ENCODE results near the gene ABCA9. TPM values are rescaled to one million over a fixed set of nuclear protein-coding genes. Genes with fewer than 3 reads are reported as not detected.

Gene ABCA9
- total RNA-seq, 1 donor from 2014 or later: 0.13 TPM

DNA sequence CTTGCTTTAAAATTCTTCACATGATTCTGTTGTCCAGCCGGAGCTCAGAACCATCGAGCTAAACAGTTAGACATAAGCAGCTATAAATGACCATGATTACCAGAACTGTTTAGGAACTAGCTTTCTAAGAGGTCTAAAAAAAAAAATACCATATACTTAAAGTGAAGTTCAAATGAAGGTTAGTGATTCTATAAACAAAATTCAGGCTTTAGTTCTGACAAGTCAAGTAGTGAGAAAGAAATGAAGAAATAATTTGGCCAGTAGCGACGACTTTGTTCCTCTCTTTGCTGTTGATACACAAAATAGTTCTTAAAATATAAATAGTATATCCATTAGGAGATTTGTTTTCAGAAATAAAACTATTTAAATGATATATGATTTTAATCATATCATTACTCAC lies 133.2 kb downstream of the ABCA9 start:
- no peaks in the 10 kb centered on the region for H3K9me3 Mint-ChIP-seq
- Histone ChIP-seq H4K20me1 (ENCODE audit: low read depth) (no peaks in the 10 kb centered on the region), H3K9me3 (ENCODE audit: low read depth) (no peaks in the 10 kb centered on the region), H3K27me3 (no peaks in the 10 kb centered on the region), H2AFZ (replicated peaks) (no peak overlapping the region), H3K4me1 (no peaks in the 10 kb centered on the region), H3K9ac (no peak overlapping the region), H3K4me3 (no peak overlapping the region), H3K79me2 (ENCODE audit: low read depth) (no peaks in the 10 kb centered on the region), H3K36me3 (no peaks in the 10 kb centered on the region), H3K27ac (no peak overlapping the region), H3F3A (ENCODE audit: low read depth) (no peaks in the 10 kb centered on the region), H3K4me2 (no peak overlapping the region)
- peaks cover 9% of the 10 kb centered on the region for H3K4me1 Mint-ChIP-seq
- no peak for DNase-seq (ENCODE audit: low spot score)
- TF ChIP-seq EZH2 (IDR thresholded peaks at IDR 0.05): no peak
- TF ChIP-seq, protein P1, sequence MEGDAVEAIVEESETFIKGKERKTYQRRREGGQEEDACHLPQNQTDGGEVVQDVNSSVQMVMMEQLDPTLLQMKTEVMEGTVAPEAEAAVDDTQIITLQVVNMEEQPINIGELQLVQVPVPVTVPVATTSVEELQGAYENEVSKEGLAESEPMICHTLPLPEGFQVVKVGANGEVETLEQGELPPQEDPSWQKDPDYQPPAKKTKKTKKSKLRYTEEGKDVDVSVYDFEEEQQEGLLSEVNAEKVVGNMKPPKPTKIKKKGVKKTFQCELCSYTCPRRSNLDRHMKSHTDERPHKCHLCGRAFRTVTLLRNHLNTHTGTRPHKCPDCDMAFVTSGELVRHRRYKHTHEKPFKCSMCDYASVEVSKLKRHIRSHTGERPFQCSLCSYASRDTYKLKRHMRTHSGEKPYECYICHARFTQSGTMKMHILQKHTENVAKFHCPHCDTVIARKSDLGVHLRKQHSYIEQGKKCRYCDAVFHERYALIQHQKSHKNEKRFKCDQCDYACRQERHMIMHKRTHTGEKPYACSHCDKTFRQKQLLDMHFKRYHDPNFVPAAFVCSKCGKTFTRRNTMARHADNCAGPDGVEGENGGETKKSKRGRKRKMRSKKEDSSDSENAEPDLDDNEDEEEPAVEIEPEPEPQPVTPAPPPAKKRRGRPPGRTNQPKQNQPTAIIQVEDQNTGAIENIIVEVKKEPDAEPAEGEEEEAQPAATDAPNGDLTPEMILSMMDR (IDR thresholded peaks at IDR 0.05): no peak
- no peak for TF ChIP-seq EZH2phosphoT487 (IDR thresholded peaks at IDR 0.05)
- H3K27ac Mint-ChIP-seq: no peak overlapping the region
- H3K36me3 Mint-ChIP-seq: no peaks in the 10 kb centered on the region
- H3K4me3 Mint-ChIP-seq: no peak overlapping the region
- H3K27me3 Mint-ChIP-seq (ENCODE audit: insufficient read depth, low read depth): peaks cover 2% of the 10 kb centered on the region

DNA sequence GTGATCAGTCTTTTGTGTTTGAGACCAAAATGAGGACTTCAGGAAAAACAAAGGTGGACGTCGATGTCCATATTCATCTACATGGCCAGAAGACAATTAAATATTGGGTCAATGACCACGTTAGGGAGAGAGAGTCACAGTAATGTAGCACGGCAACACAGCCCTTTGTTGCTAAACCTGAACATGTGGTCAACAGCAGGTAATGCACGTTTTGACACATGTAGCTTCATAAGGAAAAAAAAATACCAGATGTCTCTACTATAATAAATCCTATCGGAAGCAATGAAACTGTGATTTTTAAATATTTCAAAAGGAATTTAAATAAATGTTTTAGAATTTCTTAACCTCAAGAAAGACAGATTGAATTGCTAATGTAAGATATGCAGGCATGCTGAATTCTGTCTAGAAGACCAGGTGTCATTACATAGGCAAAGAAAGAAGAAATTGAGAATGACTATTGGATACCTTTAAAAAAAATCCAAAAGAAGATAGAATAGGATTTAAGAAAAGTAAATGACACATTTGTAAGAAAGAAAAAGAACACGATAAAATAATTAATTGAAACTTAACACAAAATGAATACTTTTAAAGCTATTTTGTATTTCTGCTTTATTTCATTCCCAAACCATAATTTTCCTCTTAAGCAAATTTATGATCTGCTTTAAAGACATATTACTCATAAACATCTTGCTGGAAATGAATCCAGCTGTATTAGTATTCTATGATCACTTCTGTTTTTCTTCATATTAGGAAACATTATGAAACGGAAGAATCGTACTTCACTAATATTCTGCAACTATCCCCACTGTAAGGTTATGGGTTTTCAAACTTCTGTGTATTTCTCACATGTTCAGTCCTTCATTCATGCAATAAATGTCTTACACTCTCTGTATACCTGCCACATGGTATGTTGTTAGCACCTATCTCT lies 135.7 kb downstream of the ABCA9 start:
- H3K4me3 Mint-ChIP-seq: no peak overlapping the region
- Histone ChIP-seq H3K4me1 (no peaks in the 10 kb centered on the region), H3K4me3 (no peak overlapping the region), H3K4me2 (no peak overlapping the region), H2AFZ (replicated peaks) (no peak overlapping the region), H3K36me3 (no peaks in the 10 kb centered on the region), H3K27me3 (no peaks in the 10 kb centered on the region), H4K20me1 (ENCODE audit: low read depth) (no peaks in the 10 kb centered on the region), H3F3A (ENCODE audit: low read depth) (no peaks in the 10 kb centered on the region), H3K27ac (no peak overlapping the region), H3K9me3 (ENCODE audit: low read depth) (no peaks in the 10 kb centered on the region), H3K79me2 (ENCODE audit: low read depth) (no peaks in the 10 kb centered on the region), H3K9ac (no peak overlapping the region)
- H3K27ac Mint-ChIP-seq: no peak overlapping the region
- peaks cover 7% of the 10 kb centered on the region for H3K4me1 Mint-ChIP-seq
- H3K27me3 Mint-ChIP-seq (ENCODE audit: insufficient read depth, low read depth): peaks cover 2% of the 10 kb centered on the region
- no peaks in the 10 kb centered on the region for H3K36me3 Mint-ChIP-seq
- no peak for DNase-seq (ENCODE audit: low spot score)
- H3K9me3 Mint-ChIP-seq: no peaks in the 10 kb centered on the region
- TF ChIP-seq EZH2 (IDR thresholded peaks at IDR 0.05): no peak
- no peak for TF ChIP-seq EZH2phosphoT487 (IDR thresholded peaks at IDR 0.05)
- TF ChIP-seq, protein P1 (IDR thresholded peaks at IDR 0.05): no peak

Small RNAs within 50 kb of the gene (microRNA-seq; reads per million reads assigned to microRNA genes)
- gene MIR4524A (not detected), gene MIR4524B (not detected)

Small RNAs within 50 kb of the gene (small RNA-seq; reads per million reads assigned to genes)
- gene MIR4524B: not detected

Other genes starting within 250 kb of the ABCA9 start
- gene ABCA8, start 105.5 kb downstream of the ABCA9 start, total RNA-seq (ENCODE audit: low replicate concordance): not detected in 2 replicates
- gene ABCA6, start 81.0 kb upstream of the ABCA9 start, total RNA-seq (ENCODE audit: low replicate concordance): not detected in 2 replicates
- 0.09 and 0.21 TPM in 2 replicates for gene ABCA10, start 167.9 kb upstream of the ABCA9 start, total RNA-seq (ENCODE audit: low replicate concordance)